Measurements from ENCODE around the gene NISCH.

GRCh38 chr3:52483577-52484381 is 28.4 kb downstream of the NISCH start:
- TF ChIP-seq EZH2phosphoT487 (IDR thresholded peaks at IDR 0.05; ENCODE audit: borderline replicate concordance, low read length) (no peak), CTCF (IDR thresholded peaks at IDR 0.05; ENCODE audit: low read depth, low read length, poor library complexity, severe bottlenecking) (no peak)

Data from DOHH2 (cell line).